ENCODE measurements around the gene RRAGC.

GRCh38 chr1:38885092-38885491 is 25.5 kb upstream of the RRAGC start:
- TF ChIP-seq SPI1 (IDR thresholded peaks at IDR 0.05; ENCODE audit: borderline replicate concordance, low read depth) (no peak), POLR2AphosphoS5 (IDR thresholded peaks at IDR 0.05; ENCODE audit: low read depth) (no peak)
- TF ChIP-seq, protein P1, sequence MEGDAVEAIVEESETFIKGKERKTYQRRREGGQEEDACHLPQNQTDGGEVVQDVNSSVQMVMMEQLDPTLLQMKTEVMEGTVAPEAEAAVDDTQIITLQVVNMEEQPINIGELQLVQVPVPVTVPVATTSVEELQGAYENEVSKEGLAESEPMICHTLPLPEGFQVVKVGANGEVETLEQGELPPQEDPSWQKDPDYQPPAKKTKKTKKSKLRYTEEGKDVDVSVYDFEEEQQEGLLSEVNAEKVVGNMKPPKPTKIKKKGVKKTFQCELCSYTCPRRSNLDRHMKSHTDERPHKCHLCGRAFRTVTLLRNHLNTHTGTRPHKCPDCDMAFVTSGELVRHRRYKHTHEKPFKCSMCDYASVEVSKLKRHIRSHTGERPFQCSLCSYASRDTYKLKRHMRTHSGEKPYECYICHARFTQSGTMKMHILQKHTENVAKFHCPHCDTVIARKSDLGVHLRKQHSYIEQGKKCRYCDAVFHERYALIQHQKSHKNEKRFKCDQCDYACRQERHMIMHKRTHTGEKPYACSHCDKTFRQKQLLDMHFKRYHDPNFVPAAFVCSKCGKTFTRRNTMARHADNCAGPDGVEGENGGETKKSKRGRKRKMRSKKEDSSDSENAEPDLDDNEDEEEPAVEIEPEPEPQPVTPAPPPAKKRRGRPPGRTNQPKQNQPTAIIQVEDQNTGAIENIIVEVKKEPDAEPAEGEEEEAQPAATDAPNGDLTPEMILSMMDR (IDR thresholded peaks at IDR 0.05; ENCODE audit: insufficient read depth, low read length): no peak
